ENCODE results near the gene DZIP1L. TPM values are rescaled to one million over a fixed set of nuclear protein-coding genes. Genes with fewer than 3 reads are reported as not detected.

Gene DZIP1L
- total and polyA plus RNA-seq, 9 of the 15 experiments (the other 6 are each of a cell fraction or from before 2014, with no cell fraction given), result 0.03 to 1.5 (median 0.48) TPM; not detected in 1

DNA sequence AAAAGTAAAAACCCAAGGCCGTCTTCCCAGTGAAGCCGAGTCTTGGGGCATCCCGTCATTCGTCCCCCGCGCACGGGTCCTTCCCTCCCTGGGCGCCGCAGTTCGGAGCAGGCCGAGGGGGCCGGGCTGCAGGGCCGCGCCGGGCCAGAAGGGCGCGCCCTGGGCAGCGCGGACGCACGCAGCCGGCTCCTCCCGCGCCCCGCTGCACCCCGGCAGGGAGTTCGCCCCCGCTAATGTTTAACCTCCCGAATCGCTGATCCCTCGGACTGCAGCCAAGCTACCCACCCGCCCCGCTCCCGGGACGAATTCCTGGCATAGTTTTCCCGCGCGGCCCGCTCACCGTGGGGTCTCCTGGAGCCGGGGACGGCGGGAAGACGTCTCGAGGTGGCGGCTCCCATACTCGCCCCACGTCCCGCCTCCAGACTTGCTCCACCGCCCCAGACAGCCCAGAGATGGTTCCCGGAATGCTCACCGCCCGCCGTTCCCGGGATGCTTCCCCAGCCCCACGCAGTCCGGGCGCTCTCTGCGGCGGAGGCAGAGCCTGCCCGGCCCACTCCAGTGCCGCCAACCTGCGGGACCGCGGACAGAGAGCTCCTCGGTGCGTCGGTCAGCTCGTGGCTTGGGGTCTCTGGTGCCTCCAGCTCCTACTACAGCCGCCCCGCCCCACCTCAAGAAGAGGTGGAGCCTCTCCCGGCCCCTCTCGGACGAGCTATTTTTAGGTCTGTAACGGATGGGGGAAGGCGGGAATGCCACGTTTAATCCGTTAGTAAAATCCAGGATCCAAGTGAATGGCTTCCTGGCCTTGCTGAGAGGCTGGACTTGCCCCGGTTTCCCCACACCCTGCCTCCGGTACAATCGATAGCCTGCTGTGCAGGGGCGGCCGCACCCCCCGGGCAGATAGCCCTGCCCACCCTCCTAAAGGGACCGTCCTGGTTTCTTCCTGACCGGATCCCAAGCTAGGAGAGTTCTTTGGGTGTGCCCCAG, at the start of gene DZIP1L (continued):
- TF ChIP-seq POLR2G (IDR thresholded peaks at IDR 0.05; ENCODE audit: low read depth, low read length) (peak; percentile 49), SP1 (CRISPR knock-in tag; IDR thresholded peaks at IDR 0.05) (no peak), STAT5B (CRISPR knock-in tag; IDR thresholded peaks at IDR 0.05) (no peak), ZNF668 (CRISPR knock-in tag; IDR thresholded peaks at IDR 0.05) (no peak), ZNF764 (CRISPR knock-in tag; IDR thresholded peaks at IDR 0.05; ENCODE audit: low read depth) (no peak), ZNF263 (CRISPR knock-in tag; IDR thresholded peaks at IDR 0.05; ENCODE audit: borderline replicate concordance) (no peak), PTRF (tag; IDR thresholded peaks at IDR 0.05) (no peak), FIP1L1 (IDR thresholded peaks at IDR 0.05; ENCODE audit: low read depth, low read length, poor library complexity, severe bottlenecking) (no peak), MCM2 (IDR thresholded peaks at IDR 0.05; ENCODE audit: low read depth) (no peak), ZKSCAN1 (IDR thresholded peaks at IDR 0.05; ENCODE audit: low read depth, low read length) (no peak), CHD2 (IDR thresholded peaks at IDR 0.05; ENCODE audit: low read depth, low read length) (no peak), EWSR1 (IDR thresholded peaks at IDR 0.05; ENCODE audit: borderline replicate concordance, low read depth, partially characterized antibody) (no peak), ZNF584 (CRISPR knock-in tag; IDR thresholded peaks at IDR 0.05; ENCODE audit: low read depth) (no peak), ZNF717 (CRISPR knock-in tag; IDR thresholded peaks at IDR 0.05) (no peak), RB1 (IDR thresholded peaks at IDR 0.05; ENCODE audit: low read depth) (peak; percentile 64), ARNT (IDR thresholded peaks at IDR 0.05) (no peak), ZNF75A (CRISPR knock-in tag; IDR thresholded peaks at IDR 0.05) (no peak), U2AF2 (optimal IDR thresholded peaks at IDR 0.05; ENCODE audit: low read depth, low read length) (no peak), SMAD4 (CRISPR knock-in tag; conservative IDR thresholded peaks at IDR 0.05) (peak; percentile 65)
- TF ChIP-seq, protein P1, sequence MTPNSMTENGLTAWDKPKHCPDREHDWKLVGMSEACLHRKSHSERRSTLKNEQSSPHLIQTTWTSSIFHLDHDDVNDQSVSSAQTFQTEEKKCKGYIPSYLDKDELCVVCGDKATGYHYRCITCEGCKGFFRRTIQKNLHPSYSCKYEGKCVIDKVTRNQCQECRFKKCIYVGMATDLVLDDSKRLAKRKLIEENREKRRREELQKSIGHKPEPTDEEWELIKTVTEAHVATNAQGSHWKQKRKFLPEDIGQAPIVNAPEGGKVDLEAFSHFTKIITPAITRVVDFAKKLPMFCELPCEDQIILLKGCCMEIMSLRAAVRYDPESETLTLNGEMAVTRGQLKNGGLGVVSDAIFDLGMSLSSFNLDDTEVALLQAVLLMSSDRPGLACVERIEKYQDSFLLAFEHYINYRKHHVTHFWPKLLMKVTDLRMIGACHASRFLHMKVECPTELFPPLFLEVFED (CRISPR knock-in tag; conservative IDR thresholded peaks at IDR 0.05), result no peak
- TF ChIP-seq, protein P2, sequence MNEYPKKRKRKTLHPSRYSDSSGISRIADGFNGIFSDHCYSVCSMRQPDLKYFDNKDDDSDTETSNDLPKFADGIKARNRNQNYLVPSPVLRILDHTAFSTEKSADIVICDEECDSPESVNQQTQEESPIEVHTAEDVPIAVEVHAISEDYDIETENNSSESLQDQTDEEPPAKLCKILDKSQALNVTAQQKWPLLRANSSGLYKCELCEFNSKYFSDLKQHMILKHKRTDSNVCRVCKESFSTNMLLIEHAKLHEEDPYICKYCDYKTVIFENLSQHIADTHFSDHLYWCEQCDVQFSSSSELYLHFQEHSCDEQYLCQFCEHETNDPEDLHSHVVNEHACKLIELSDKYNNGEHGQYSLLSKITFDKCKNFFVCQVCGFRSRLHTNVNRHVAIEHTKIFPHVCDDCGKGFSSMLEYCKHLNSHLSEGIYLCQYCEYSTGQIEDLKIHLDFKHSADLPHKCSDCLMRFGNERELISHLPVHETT (CRISPR knock-in tag; conservative IDR thresholded peaks at IDR 0.05 in 1 of 2, IDR thresholded peaks at IDR 0.05 in 1 of 2), result peak in 1 of 2 experiments; percentile 26; a peak in 1 of 4 replicates
- TF ChIP-seq, protein P3, sequence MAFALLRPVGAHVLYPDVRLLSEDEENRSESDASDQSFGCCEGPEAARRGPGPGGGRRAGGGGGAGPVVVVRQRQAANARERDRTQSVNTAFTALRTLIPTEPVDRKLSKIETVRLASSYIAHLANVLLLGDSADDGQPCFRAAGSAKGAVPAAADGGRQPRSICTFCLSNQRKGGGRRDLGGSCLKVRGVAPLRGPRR (CRISPR knock-in tag; IDR thresholded peaks at IDR 0.05), result no peak
- TF ChIP-seq, protein P4, sequence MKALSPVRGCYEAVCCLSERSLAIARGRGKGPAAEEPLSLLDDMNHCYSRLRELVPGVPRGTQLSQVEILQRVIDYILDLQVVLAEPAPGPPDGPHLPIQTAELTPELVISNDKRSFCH (CRISPR knock-in tag; IDR thresholded peaks at IDR 0.05), result no peak
- TF ChIP-seq, protein P4 (tag; IDR thresholded peaks at IDR 0.05), result no peak

Data from K562 (cell line).